HG03135 (cell line): Measurements from ENCODE around the gene RNFT1.
"Not testable (repeated sequence)": the region's sequence is repeated elsewhere in the genome, so short reads cannot be mapped to it uniquely, and the experiment has no call there.

Experiments used
- ATAC-seq: cut with Tn5 transposase; IDR thresholded peaks from one replicate; pipeline ENCODE4 v1.9.1; 2021; ENCODE audit warnings: mild to moderate bottlenecking, moderate library complexity; ENCODE audit not compliant: unreplicated experiment

RNFT1 gene, protein sequence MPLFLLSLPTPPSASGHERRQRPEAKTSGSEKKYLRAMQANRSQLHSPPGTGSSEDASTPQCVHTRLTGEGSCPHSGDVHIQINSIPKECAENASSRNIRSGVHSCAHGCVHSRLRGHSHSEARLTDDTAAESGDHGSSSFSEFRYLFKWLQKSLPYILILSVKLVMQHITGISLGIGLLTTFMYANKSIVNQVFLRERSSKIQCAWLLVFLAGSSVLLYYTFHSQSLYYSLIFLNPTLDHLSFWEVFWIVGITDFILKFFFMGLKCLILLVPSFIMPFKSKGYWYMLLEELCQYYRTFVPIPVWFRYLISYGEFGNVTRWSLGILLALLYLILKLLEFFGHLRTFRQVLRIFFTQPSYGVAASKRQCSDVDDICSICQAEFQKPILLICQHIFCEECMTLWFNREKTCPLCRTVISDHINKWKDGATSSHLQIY

DNA sequence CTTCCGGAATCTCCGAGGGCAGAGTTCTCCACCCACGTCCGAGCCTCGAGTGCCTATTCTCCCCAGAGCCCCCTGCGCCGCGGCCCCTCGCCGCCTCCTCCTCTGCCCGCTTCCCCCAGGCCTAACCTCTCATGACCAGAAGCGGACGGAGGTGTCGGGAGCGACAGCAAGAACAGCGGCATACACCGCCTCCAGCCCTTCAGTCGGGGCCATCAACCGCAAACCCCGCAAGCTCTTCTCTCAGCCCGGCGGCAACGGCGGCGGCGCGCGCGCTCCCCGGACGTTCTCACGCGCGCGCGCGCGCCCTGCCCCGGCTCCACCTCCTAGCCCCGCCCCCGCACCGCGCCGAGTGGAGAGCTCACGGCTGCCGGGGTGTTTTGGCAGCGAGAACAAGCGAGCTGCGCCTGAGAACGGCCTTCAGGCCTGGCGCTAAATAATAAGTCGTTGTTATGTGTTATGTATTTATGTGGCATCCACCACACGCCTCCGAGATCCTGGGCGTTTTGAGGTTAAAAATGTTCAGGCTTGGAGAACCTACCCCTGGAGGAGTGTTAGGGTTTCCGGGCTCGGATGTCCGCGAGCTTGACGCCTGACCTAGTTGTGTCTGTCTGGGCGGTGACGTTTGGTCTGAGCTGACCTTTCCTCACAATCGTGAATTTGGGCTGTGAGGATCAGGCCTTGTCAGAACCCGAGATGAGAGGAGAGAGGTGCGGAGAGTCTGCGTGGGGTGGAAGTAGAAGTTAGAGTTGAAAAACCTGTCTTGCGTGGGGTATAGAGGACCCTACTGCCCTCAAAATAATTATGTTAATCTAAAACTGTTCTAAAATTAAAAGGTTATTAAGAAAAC lies at the start of gene RNFT1:
Gene RNFT1, minus strand, starts transcription at position 259 of the 847 bp plus-strand sequence. Its CDS starts 77 bp downstream, at position 182.
- ATAC-seq: peak; percentile 70

DNA sequence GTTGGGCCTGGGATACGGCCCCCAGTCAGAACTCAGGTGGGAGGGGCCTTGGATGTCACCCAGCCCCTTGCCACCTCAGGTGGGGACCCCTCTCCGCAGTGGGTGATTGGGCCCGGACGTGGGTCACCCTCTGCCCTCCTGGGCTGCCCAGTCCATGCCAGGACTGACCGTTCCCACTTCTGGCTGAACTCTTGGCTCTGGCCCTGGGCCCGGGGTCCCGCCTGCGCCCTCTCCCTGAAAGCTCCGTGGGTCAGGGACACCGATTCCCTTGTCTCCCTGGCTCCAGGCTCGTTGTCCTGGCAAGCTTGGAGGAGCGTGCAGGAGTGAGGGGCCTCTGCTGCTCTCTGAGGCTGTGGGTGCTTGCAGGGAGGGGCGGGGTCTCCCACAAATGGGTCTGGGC lies 44.8 kb upstream of the RNFT1 start:
- not testable (repeated sequence) for ATAC-seq

DNA sequence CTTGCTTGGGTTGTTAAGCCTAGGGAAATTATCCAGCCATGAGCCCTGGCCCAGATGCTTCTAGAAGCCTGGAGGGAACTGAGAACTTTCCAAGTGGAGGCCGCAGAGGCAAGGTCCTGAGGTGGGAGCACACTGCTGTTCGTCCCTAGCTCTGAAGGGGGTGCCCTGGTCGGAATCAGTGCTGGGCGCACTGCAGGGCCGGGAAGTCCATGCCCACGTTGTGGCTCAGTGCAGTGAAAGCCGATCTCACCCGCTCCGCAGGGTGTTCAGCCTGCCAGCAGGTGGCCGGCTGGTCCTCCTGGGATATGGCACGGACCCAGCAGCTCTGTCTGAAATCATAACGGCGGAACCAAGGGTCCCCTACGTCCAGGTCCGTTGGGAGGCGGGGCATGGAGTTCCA lies 43.8 kb upstream of the RNFT1 start:
- ATAC-seq: not testable (repeated sequence)

DNA sequence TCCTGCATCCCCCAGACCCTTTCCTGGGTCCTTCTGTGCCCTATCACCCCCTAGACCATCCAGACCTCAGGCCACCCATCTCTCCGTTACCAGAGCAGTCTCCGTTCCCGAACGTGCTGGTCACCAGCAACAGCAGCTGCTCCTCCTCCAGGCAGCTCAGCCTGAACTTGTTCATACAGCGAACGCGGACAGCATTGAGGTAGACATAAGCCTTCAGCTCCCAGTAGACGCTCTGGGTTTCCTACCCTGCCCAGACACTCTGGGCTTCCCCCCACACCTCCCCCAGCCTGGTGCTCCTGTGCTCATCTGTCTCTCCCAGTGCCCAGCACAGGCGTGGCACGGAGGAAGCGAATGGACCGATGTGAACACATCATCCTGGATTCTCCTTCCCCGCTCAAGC lies 41.6 kb upstream of the RNFT1 start:
- ATAC-seq: no peak

DNA sequence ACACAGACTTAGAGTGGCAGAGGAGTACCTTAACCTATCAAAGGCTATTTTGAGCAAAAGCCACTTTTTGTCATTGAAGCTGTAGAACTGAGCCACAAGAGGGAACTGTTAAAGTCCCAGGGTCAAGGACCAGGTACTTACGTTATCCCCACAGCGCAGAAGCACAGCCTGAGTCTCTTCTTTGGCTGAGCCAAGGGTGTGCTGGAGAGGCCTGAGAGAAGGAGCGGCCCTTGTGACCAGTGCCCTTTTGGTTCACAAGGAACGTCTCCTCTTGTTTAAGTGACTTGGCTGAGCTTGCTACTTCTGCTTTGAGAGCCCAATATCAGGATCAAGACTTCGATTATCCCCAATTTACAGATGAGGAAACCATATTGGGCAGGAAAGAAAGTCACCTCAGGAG lies 40.0 kb upstream of the RNFT1 start:
- ATAC-seq: not testable (repeated sequence)

DNA sequence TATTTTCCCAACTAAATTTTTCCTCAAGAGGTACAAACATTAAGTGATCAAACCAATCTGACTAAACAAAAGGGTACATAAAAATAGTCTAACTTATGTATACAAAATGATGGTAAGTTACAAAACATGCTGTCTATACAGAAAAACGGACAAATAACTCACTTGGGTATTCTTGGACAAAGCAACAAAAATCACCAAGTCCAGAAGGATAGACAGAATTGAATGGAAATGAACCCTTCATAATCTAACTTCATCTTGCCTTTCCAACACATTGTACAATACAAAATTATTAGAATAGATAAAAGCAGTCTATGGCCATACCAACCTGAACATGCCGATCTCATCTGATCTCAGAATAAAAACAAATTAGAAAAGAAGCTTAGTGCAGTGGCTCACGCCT lies 37.9 kb upstream of the RNFT1 start:
- ATAC-seq: not testable (repeated sequence)

DNA sequence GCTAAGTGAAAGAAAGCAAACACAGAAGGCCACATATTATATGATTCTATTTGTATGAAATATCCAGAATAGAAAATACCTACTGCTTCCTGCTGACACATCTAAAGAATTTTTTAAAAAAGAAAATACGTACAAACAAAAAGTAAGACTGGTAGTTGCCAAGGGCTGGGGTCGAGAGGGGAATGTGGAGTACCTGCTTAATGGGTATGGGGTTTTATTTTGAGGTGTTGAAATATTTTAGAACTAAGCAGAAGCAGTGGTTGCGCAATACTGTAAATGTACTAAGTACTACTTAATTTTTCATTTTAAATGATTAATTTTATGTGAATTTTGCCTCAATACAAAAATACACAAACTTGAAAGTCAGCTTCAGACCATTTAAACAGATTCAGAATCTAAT lies 32.1 kb upstream of the RNFT1 start:
- ATAC-seq: not testable (repeated sequence)

DNA sequence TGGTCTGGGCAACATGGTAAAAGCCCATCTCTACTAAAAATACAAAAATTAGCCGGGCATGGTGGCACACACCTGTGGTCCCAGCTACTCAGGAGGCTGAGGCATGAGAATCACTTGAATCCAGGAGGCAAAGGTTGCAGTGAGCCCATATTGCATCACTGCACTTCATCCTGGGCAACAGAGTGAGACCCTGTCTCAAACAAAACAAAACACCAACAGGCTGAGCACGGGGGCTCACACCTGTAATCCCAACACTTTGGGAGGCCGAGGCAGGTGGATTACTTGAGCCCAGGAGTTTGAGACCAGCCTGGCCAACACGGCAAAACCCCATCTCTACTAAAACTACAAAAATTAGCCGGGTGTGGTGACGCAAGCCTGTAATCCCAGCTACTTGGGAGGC lies 10.6 kb upstream of the RNFT1 start:
- ATAC-seq: not testable (repeated sequence)

DNA sequence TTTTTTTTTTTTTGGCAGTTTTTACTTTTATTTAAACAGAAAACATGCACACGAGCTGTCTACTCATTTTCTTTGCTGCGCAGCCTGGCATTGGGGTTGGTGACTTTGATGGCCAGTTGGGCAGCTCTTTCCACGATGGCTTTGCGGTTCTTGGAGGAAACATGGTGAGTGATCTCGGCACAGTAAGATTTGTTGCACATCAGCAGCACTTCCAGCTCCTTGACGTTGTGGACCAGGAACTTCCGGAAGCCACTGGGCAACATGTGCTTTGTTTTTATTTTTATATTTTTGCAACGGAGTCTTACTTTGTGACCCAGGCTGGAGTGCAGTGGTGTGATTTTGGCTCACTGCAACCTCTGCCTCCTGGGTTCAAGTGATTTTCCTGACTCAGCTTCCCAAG lies 8.9 kb upstream of the RNFT1 start:
- not testable (repeated sequence) for ATAC-seq

DNA sequence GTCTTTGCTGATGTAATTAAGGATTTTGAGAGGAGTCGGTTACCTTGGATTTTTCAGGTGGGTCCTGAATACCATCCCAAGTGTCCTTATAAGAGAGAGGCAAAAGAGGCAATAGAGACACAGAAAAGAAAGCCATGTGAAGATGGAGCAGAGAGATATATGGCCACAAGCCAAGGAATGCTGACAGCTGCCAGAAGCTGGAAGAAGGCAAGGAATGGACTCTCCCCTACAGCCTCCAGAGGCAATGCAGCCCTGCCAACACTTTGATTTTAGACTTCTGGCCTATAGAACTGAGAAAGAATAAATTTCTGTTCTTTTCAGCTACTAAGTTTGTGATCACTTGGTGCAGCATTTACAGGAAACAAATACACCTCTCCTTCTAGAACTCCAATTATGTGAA lies 8.2 kb upstream of the RNFT1 start:
- ATAC-seq: no peak

DNA sequence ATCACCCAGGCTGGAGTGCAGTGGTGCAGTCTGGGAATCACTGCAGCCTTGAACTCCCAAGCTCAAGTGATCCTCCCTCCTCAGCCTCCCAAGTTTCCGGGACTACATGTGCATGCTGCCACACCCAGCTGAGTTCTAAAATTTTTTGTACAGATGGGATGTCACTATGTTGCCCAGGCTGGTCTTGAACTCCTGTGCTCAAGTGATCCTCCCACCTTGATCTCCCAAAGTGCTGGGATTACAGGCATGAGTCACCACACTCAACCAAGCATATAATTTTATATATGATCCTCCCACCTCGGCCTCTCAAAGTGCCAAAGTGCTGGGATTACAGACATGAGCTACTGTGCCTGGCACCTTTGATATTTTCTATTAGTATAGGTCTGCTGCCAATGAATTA lies 7.2 kb upstream of the RNFT1 start:
- ATAC-seq: not testable (repeated sequence)

DNA sequence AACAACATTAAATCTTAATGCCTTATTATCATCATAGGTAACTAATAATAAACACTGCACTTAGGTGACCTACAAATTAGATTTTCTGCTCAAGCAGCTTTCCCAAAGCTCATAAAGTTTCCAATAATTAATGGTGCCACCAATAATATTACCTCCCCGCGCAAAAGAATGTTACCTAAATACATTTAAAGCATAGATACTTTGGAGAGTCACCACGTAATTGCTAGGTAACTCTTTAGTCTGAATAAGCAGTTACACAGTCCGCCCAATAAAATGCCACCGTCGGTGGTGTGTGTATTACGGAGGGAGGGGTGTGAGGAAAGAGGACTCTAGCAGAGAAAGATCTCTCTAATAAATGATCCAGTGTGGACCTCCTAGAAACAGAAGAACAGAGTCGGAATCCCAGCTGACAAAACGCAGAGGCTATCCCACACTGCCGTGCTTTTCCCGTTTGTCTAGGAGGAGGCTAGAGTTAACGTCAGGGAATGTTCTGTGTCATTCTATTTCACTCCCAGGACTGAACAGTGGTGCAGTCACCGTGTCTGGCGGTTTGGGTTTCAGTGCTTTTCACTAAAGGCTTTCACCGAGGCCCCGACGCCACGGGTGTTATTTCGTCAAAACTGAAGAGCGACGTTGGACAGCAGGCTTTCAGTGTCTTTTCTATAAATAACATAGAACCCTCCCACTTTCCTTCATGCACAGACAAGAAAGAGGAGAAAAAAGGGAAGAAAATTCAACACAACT lies 630 bp downstream of the RNFT1 start:
- ATAC-seq: peak; percentile 34

DNA sequence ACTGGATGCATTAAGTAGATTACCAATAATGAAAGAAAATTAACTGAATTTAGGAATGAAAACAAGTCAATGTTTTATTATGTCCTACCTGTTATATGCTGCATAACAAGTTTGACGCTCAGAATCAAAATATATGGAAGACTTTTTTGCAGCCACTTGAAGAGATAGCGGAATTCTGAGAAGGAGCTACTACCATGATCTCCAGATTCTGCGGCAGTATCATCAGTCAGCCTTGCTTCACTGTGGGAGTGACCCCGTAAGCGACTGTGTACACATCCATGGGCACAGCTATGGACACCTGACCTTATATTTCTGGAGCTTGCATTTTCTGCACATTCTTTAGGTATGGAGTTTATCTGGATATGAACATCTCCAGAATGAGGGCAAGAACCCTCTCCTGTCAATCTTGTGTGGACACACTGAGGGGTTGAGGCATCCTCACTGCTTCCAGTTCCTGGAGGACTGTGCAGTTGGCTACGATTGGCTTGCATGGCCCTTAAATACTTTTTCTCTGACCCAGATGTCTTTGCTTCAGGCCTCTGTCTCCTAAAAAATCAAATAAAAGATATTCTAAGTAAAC lies 1.7 kb downstream of the RNFT1 start:
- no peak for ATAC-seq

DNA sequence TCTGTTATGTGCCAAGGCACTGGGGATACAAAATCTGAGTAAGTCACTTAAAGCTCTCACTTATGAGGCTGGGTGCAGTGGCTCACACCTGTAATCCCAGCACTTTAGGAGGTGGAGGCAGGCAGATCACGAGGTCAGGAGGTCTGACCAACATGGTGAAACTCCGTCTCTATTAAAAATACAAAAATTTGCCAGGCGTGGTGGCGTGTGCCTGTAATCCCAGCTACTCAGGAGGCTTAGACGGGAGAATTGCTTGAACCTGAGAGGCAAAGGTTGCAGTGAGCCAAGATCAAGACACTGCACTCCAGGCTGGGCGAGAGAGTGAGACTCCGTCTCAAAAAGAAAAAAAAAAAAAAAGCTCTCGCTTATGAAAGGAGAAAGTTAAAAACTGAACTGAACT lies 5.0 kb downstream of the RNFT1 start:
- ATAC-seq: not testable (repeated sequence)

DNA sequence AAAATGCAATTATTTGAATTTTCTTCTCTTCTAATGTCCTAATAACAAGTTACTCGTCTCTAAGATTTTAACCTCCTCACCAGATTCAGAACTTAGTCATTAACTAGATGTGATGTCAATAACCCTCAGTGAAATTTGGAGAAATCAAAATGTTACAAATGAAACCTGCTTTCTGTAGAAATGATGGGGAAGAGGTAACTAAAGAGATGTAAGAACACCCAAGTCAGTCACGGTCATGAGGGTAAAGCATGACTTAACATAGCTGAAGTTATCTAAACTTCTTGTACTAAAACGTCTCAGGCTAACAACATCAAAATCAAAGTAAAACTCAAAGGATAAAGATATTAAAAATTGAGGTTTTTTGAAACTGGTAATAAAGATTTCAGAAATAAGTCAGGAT lies 9.7 kb downstream of the RNFT1 start:
- ATAC-seq: no peak

DNA sequence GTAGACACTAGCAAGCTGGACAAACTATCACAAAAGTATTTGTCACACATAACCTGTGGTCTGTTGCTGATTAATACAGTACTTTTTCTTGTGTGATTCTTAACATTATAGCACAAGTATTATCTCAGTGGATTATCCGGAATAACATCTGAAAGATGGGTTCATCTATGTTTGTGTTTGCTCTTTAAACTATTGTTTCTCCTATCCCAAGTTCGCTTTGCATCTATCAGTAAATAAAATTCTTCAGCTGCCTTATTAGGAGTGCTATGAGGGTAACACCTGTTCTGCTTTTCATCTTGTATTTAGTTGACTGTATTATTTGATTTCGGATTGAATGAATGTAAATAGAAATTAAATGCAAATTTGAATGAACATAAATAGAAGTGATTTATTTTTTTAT lies 14.5 kb downstream of the RNFT1 start:
- no peak for ATAC-seq

DNA sequence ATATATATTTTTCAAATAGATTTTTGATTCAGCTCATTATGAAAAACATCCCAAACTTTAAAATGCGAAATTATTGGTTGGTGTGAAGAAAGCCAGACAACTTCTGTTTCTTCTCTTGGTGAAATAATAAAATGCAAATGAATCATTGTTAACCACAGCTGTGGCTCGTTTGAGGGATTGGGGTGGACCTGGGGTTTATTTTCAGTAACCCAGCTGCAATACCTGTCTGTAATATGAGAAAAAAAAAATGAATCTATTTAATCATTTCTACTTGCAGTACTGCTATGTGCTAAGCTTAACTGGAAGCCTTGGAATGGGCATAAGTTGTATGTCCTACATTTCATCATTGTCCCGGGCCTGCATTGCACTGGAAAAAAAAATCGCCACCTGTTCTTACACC lies 17.2 kb downstream of the RNFT1 start:
- not testable (repeated sequence) for ATAC-seq

DNA sequence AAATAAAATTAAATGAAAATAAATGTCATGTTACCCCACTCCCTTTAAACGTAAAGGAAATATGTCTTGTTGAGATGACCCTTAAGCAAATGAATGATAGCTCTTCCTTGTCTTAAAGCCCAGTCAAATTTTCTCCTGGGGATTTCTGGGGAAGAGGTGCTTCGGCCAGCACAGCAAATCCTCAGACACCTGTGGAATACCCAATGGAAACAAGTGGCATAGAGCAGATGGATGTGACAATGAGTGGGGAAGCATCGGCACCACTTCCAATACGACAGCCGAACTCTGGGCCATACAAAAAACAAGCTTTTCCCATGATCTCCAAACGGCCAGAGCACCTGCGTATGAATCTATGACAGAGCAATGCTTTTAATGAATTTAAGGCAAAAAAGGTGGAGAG lies 18.1 kb downstream of the RNFT1 start:
- ATAC-seq: not testable (repeated sequence)

DNA sequence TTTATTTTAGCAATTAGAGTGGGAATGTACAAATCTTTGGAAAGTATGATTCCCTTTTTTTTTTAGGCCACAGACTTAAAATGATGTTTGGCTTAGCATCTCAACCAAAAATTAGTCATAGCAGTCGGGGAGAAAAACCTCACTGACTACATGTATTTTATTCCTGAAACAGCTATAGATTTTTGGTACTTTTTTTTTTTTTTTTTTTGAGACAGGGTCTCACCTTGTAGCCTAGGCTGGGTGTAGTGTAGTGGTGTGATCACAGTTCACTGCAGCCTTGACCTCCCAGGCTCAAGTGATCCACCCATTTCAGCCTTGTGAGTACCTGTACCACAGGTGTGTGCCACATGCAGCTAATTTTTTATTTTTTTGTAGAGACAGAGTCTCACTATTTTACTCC lies 23.4 kb downstream of the RNFT1 start:
- no peak for ATAC-seq

DNA sequence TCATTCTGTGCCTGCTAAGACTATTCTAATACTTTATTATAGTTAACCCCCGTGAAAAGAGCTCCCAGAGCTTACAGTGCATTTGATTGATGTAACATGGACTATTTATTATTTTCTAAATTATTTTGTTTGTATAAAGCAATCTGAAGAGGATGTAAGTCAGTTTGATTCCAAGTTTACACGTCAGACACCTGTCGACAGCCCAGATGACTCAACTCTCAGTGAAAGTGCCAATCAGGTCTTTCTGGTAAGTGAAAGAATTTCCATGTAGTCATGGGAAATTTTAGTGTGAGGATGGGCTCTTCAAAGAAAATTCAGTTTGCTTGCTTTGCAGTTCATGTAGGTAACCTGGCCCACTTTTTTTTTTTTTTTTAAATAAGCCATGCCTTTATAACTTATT lies 23.8 kb downstream of the RNFT1 start:
- ATAC-seq: not testable (repeated sequence)

DNA sequence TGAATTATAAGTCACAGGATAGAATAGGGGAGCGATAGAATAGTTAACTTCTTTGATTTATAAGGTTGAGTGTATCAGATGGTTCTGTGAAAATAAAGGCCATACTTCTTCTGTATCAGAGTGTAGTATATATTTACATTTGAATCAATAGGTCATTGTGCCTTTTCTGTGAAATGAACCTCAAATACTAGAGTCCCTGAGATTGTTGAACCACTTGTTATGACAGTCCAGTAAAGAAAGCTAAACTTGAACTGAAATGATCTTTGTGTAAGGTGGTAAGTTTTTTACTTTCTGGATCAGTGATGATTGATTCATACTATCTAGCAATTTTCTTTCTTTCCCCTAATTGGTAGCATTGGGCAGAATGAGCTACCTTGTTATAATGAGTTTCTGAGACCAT lies 31.2 kb downstream of the RNFT1 start:
- not testable (repeated sequence) for ATAC-seq
